IMR-90 (cell line): ENCODE results near the gene CYP19A1. TPM values are rescaled to one million over a fixed set of nuclear protein-coding genes. Genes with fewer than 3 reads are reported as not detected.

Experiments
- ATAC-seq: fragments of 200-7000 bp; cut with Tn5 transposase; 2 replicates; pipeline ENCODE4 v1.9.1; 2020; ENCODE audit warnings: low read depth, mild to moderate bottlenecking, moderate library complexity
- BruUV-seq: library from RNA; stranded (reverse); fragments of 400-500 nt; replicated peaks from 2 replicates; lab custom pipeline; 2021; lab: Mats Ljungman, UMichigan
- CTCF ChIA-PET: fragments of 300-600 bp; formaldehyde crosslinking; extraction: SDS; loops from one replicate; lab custom pipeline; 2021; ENCODE audit warnings: antibody characterized with exemption; lab: Yijun Ruan, JAX
- POLR2A ChIA-PET: fragments of 300-600 bp; sonication (Branson Sonifier 250); formaldehyde crosslinking; loops from one replicate; lab custom pipeline; 2022; ENCODE audit warnings: antibody characterized with exemption; ENCODE audit not compliant: unreplicated experiment; lab: Charles Lee
- DNase-seq: peaks from one replicate; pipeline ENCODE4 v3.0.0; 2013
- H2AFZ ChIP-seq: replicated peaks from 2 replicates; pipeline ENCODE3; 2013; ENCODE audit warnings: low read length, mild to moderate bottlenecking; ENCODE audit not compliant: poor library complexity
- H2AK5ac ChIP-seq: 2 replicates; pipeline ENCODE4 v1.6.1; 2013; ENCODE audit warnings: low read depth, low read length, inconsistent platforms
- H2AK9ac ChIP-seq: replicated peaks from 2 replicates; pipeline ENCODE3; 2013; ENCODE audit warnings: mild to moderate bottlenecking, low read depth, low read length, moderate library complexity; ENCODE audit not compliant: poor library complexity
- H2BK120ac ChIP-seq: 2 replicates; pipeline ENCODE4 v1.6.1; 2013; ENCODE audit warnings: low read depth, low read length, inconsistent platforms
- H2BK15ac ChIP-seq: 3 replicates; pipeline ENCODE4 v1.6.1; 2013; ENCODE audit warnings: low read depth, low read length, inconsistent platforms
- H2BK20ac ChIP-seq: 2 replicates; pipeline ENCODE4 v1.6.1; 2013; ENCODE audit warnings: low read depth, mild to moderate bottlenecking, inconsistent platforms, low read length, moderate library complexity
- H2BK5ac ChIP-seq: 2 replicates; pipeline ENCODE4 v1.6.1; 2013; ENCODE audit warnings: mild to moderate bottlenecking, low read depth, low read length, inconsistent platforms; ENCODE audit not compliant: poor library complexity, severe bottlenecking
- H3K14ac ChIP-seq: replicated peaks from 2 replicates; pipeline ENCODE4 v1.6.1; 2013; ENCODE audit warnings: low read depth, low read length, inconsistent platforms
- H3K18ac ChIP-seq: 2 replicates; pipeline ENCODE4 v1.6.1; 2013; ENCODE audit warnings: low read depth, low read length, control low read depth
- H3K23ac ChIP-seq: 2 replicates; pipeline ENCODE4 v1.6.1; 2013; ENCODE audit warnings: low read depth, low read length, inconsistent platforms
- H3K27ac ChIP-seq: 2 replicates; pipeline ENCODE4 v1.5.1; 2013; ENCODE audit warnings: mild to moderate bottlenecking, control low read depth, low read length; ENCODE audit not compliant: insufficient read depth
- H3K27me3 ChIP-seq: 2 replicates; pipeline ENCODE4 v1.6.1; 2013; ENCODE audit warnings: low read length; ENCODE audit not compliant: control insufficient read depth, insufficient read depth
- H3K36me3 ChIP-seq: 2 replicates; pipeline ENCODE4 v1.6.1; 2013; ENCODE audit warnings: low read length, mixed read lengths; ENCODE audit not compliant: control insufficient read depth, insufficient read depth
- H3K4ac ChIP-seq: 2 replicates; pipeline ENCODE4 v1.6.1; 2013; ENCODE audit warnings: low read depth, low read length, inconsistent platforms
- H3K4me1 ChIP-seq: 2 replicates; pipeline ENCODE4 v1.6.1; 2013; ENCODE audit warnings: low read length, mixed read lengths; ENCODE audit not compliant: control insufficient read depth, insufficient read depth
- H3K4me2 ChIP-seq: 2 replicates; pipeline ENCODE4 v1.6.1; 2013; ENCODE audit warnings: low read depth, mild to moderate bottlenecking, control low read depth, low read length, moderate library complexity
- H3K4me3 ChIP-seq: 2 replicates; pipeline ENCODE4 v1.5.1; 2013; ENCODE audit warnings: low read depth, mild to moderate bottlenecking, control low read depth, low read length, moderate library complexity; ENCODE audit not compliant: insufficient read depth
- H3K56ac ChIP-seq: 2 replicates; pipeline ENCODE4 v1.6.1; 2013; ENCODE audit warnings: low read length, inconsistent platforms; ENCODE audit not compliant: insufficient read depth; ENCODE audit errors: extremely low read depth
- H3K79me1 ChIP-seq, 2 experiments: 2 replicates each; pipeline ENCODE4 v1.6.1; 2013; ENCODE audit warnings: low read length in 2 of 2, inconsistent platforms in 1 of 2, low read depth in 1 of 2
- H3K9ac ChIP-seq: 2 replicates; pipeline ENCODE4 v1.6.1; 2013; ENCODE audit warnings: low read depth, low read length, control low read depth
- H3K9me1 ChIP-seq: 2 replicates; pipeline ENCODE4 v1.6.1; 2013; ENCODE audit warnings: low read length, inconsistent platforms; ENCODE audit not compliant: insufficient read depth
- H3K9me3 ChIP-seq: 2 replicates; pipeline ENCODE4 v1.6.1; 2013; ENCODE audit warnings: low read length; ENCODE audit not compliant: control insufficient read depth, insufficient read depth
- H4K20me1 ChIP-seq: 2 replicates; pipeline ENCODE4 v1.6.1; 2013; ENCODE audit warnings: low read length, inconsistent platforms; ENCODE audit not compliant: insufficient read depth
- H4K5ac ChIP-seq: 2 replicates; pipeline ENCODE4 v1.6.1; 2013; ENCODE audit warnings: mild to moderate bottlenecking, low read depth, low read length, control low read depth
- H4K8ac ChIP-seq, 2 experiments: 2 replicates each; pipeline ENCODE4 v1.6.1; 2013; ENCODE audit warnings: low read depth in 2 of 2, low read length in 2 of 2, control low read depth in 1 of 2, inconsistent platforms in 1 of 2
- H4K91ac ChIP-seq: 2 replicates; pipeline ENCODE4 v1.6.1; 2013; ENCODE audit warnings: low read depth, low read length, inconsistent platforms; ENCODE audit not compliant: insufficient read depth
- CEBPB ChIP-seq: IDR thresholded peaks from 2 replicates; pipeline ENCODE4 v1.6.1; 2012; ENCODE audit warnings: low read depth, low read length, improper control_type of control experiment
- CTCF ChIP-seq: conservative IDR thresholded peaks from 2 replicates; pipeline ENCODE4 v1.5.1; 2012; ENCODE audit warnings: mild to moderate bottlenecking, low read depth, low read length, improper control_type of control experiment
- MXI1 ChIP-seq: IDR thresholded peaks from 2 replicates; pipeline ENCODE4 v1.6.1; 2012; ENCODE audit warnings: low read depth, mild to moderate bottlenecking, low read length, moderate library complexity, borderline replicate concordance
- POLR2A ChIP-seq: IDR thresholded peaks from 2 replicates; pipeline ENCODE4 v1.6.1; 2012; ENCODE audit warnings: mild to moderate bottlenecking, low read depth, low read length
- RAD21 ChIP-seq: IDR thresholded peaks from 2 replicates; pipeline ENCODE4 v1.6.1; 2012; ENCODE audit warnings: low read length, improper control_type of control experiment
- RCOR1 ChIP-seq: IDR thresholded peaks from 2 replicates; pipeline ENCODE4 v1.6.1; 2012; ENCODE audit warnings: mild to moderate bottlenecking, low read length, improper control_type of control experiment; ENCODE audit not compliant: insufficient replicate concordance
- WGBS, 2 experiments: methylation state at CpG; one replicate each; pipeline versions ENCODE4 v1.1.5 to v1.1.7; 2013; ENCODE audit warnings: missing lambda C conversion rate in 2 of 2; ENCODE audit not compliant: insufficient read length in 1 of 2; ENCODE audit errors: extremely low coverage in 2 of 2; 5-methylcytosine and 5-hydroxymethylcytosine counted together
- dilution Hi-C: fragments of 300-500 bp; cut with HindIII; formaldehyde crosslinking; loops from one replicate; pipeline ENCODE4 v1.14.3; 2018; ENCODE audit warnings: low sequenced_read_pairs; ENCODE audit not compliant: unreplicated experiment
- in situ Hi-C: fragments of 300-500 bp; cut with MboI; formaldehyde crosslinking; loops from 3 replicates; pipeline ENCODE4 v1.14.3; 2019; ENCODE audit warnings: low sequenced_read_pairs, inconsistent platforms, mixed read lengths
- intact Hi-C: fragments of 100-400 bp; cut with micrococcal nuclease; formaldehyde crosslinking; loops from 2 replicates; pipeline ENCODE4 v1.10.0; 2022
- polyA plus RNA-seq, 3 experiments: library from polyadenylated mRNA; depleted of rRNA; stranded (reverse); fragments of >200 nt; gene quantifications; 2 replicates each; pipeline ENCODE4 v1.2.3, GENCODE V29; 2012; ENCODE audit warnings: low replicate concordance in 1 of 3
- total RNA-seq: library from RNA; depleted of rRNA; stranded (reverse); fragments of >200 nt; gene quantifications from 2 replicates; pipeline ENCODE4 v1.2.3, GENCODE V29; 2012

CYP19A1 gene
- total and polyA plus RNA-seq, 2 of the 4 experiments (the other 2 are of a cell fraction) = not detected

- POLR2A ChIA-PET = no interaction called here
- CTCF ChIA-PET = interaction anchor here (0.6 kb wide), 1 partner anchor 16 kb away, joined by 3 read pairs; no protein-coding TSS in a partner anchor
- no peak overlapping the region for H4K8ac ChIP-seq
- dilution Hi-C loops (no loop called here), in situ Hi-C loops (no loop called here), intact Hi-C loops (no loop called here)
- no peak overlapping the region for H2BK5ac ChIP-seq
- H3K23ac ChIP-seq = no peak overlapping the region
- no peaks in the 10 kb centered on the region for H3K9me3 ChIP-seq
- no peak overlapping the region for H2AK5ac ChIP-seq
- DNase-seq (no peak), ATAC-seq (no peak)
- H3K4me2 ChIP-seq = no peak overlapping the region
- H3K56ac ChIP-seq = no peak overlapping the region
- peaks cover 11% of the 10 kb centered on the region for H3K27me3 ChIP-seq
- H2AFZ ChIP-seq = no peak overlapping the region
- H2BK120ac ChIP-seq = no peak overlapping the region
- H3K9me1 ChIP-seq = no peaks in the 10 kb centered on the region
- no CpG with 5 or more reads among the region's 3 CpGs for WGBS, 2 experiments
- no peak overlapping the region for H3K14ac ChIP-seq
- no peaks in the 10 kb centered on the region for H3K79me1 ChIP-seq
- no peak overlapping the region for H3K4me3 ChIP-seq
- H2BK15ac ChIP-seq = no peak overlapping the region
- no peak overlapping the region for H3K9ac ChIP-seq
- BruUV-seq = no TSS peak
- TF ChIP-seq POLR2A = no peak
- no peak for TF ChIP-seq MXI1
- TF ChIP-seq CTCF = no peak
- TF ChIP-seq CEBPB = no peak
- TF ChIP-seq RCOR1 = no peak
- no peak for TF ChIP-seq RAD21
- peaks cover 4% of the 10 kb centered on the region; the same call in 1 of the 2 replicates for H3K4me1 ChIP-seq
- H4K5ac ChIP-seq = no peak overlapping the region
- no peak overlapping the region for H4K91ac ChIP-seq
- H3K27ac ChIP-seq = no peak overlapping the region
- H2BK20ac ChIP-seq = no peak overlapping the region
- no peaks in the 10 kb centered on the region for H3K36me3 ChIP-seq
- no peak overlapping the region for H3K4ac ChIP-seq
- H3K18ac ChIP-seq = no peak overlapping the region
- H2AK9ac ChIP-seq = no peak overlapping the region
- no peaks in the 10 kb centered on the region for H4K20me1 ChIP-seq
These were observed 13.2 kb downstream of the CYP19A1 start for GRCh38 chr15:51325167-51325566.
